GM12864 (cell line): Measurements from ENCODE around the gene CD55.

Experiments used
- DNase-seq: peaks from one replicate; pipeline ENCODE4 v3.0.0-alpha.2; 2011; ENCODE audit warnings: low read depth
- H3K4me3 ChIP-seq: 2 replicates; pipeline ENCODE4 v1.5.1; 2011; ENCODE audit warnings: mild to moderate bottlenecking, low read depth, low read length, control low read depth
- CTCF ChIP-seq: IDR thresholded peaks from 2 replicates; pipeline ENCODE4 v1.5.1; 2011; ENCODE audit warnings: low read depth, mild to moderate bottlenecking, moderate library complexity, low read length, control low read depth, inconsistent platforms; ENCODE audit errors: missing control alignments

The CD55 gene

DNA sequence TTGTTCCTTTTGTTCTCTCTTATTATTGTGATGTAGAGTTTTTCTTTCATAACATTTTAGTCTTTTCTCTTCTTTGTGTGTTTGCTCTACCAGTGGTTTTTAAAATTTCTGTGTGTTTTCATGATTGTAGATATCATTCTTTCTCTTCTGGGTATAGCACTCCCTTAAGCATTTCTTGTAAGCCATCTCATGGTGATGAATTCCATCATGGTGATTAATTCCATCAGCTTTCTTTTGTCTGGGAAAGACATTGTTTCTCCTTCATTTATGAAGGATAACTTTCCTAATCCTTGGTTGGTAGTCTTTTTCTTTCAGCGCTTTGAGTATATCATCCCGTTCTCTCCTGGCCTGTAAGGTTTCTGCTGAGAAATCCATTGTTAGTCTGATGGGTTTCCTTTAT lies 22.7 kb downstream of the CD55 start:
- no peak for DNase-seq
- no peak for TF ChIP-seq CTCF
- no peak overlapping the region for H3K4me3 ChIP-seq

DNA sequence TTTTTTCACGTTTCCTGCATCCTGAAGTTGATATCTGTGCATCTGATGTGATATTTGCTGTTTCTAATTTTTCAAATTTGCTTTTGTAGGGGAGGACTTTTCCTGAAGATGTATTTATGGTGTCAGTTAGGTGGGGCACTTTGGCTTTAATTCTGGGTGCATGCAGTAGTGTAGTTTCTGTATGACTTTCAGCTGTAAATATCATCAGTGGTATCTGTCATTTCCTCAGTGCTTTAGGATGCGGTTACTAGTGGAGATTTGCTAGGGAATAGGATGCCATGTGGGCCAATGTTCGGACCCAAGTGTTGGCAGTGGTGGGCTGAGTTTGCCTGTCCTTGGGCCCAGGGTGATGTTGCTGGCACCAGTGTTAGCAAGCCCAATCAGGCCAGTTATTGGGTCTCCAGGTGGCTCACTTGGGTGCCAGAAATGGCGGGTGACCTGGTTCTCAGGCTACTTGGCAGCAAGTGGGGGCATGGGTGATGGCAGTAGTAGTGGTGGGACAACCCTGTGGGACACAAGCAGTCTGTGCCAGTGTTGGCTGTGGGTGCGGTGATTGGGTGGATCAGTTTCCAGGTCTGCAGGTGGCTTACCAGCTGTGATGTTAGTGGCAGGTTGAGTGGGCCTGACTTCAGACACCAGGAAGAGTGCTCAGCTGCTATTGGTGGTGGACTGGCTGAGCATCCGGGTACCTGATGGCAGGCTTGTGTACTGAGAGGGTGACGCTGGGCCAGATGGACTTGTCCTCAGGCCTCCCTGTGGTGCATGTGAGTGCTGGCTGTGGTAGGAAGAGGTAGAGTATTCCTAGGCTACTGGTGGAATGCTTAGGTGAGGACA lies 24.4 kb downstream of the CD55 start:
- no peak for DNase-seq
- no peak for TF ChIP-seq CTCF
- H3K4me3 ChIP-seq = no peak overlapping the region

DNA sequence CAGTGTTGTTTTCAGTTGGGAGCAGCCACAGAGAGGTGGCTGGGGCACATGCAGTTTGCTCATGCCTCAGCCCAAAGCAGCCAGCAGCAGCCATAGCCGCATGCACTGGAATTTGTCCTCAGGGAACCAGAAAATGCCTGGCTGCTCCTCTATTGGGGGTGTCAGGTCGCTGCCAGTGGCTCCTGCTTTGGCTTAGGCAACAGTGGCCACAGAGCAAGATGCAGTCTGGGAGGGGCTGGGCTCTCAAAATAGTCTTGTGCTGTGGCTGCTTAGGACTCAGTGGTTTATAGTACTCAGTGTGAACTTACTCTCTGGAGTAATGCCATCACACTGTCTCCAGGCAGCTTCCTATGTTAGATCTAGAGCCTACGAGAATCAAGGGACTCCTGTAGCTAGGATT lies 25.0 kb downstream of the CD55 start:
- TF ChIP-seq CTCF = no peak
- no peak for DNase-seq
- H3K4me3 ChIP-seq = no peak overlapping the region

GRCh38 chr1:207349979-207350378 lies 28.5 kb downstream of the CD55 start:
- H3K4me3 ChIP-seq = no peak overlapping the region
- no peak for DNase-seq
- no peak for TF ChIP-seq CTCF

DNA sequence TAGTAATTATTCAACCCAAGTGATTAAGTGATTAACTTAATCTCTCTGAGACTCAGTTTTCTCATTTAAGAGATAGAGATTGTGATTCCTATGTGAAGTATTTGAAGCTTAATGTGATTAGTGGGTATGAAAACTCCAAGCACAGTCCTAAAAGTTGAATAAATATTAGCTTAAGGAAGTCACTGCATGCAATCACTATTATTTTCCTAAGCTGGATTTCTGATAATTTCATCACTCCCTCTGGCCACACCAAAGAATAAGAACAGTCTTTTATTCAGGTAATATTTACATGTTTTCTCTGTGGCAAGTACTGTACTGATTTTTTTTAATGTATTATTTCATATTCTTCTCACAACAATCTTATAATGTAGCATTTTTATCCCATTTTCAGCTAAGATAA lies 31.1 kb downstream of the CD55 start:
- no peak for TF ChIP-seq CTCF
- no peak overlapping the region for H3K4me3 ChIP-seq
- DNase-seq = no peak

DNA sequence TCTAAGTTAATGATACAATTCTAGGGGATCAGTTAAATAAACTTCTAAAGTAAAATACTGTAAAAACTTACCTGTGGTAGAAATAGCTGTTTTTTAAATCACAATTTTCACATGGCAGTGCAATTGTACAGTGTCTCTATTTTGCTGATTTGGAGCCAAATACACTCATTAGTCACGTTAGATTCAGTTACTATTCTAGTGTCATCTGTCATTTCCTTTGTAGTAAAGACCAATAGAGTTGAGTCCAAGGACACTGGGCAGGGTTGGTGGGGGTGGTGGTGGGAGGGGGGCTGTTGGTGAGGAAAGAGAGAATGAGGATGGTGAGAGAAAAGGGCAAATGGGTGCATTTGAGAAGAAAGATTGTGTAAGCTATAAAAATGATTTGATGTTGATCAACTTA lies 33.6 kb downstream of the CD55 start:
- TF ChIP-seq CTCF = no peak
- H3K4me3 ChIP-seq = no peak overlapping the region
- DNase-seq = no peak
